Vagina (tissue), 2 donors: ENCODE data around the gene IRAK1. TPM values are rescaled to one million over a fixed set of nuclear protein-coding genes. Genes with fewer than 3 reads are reported as not detected.

Experiments used
- DNase-seq, 2 donors: peaks; one replicate each; pipeline ENCODE4 v3.0.0-alpha.2; 2017; ENCODE audit errors: extremely low spot score in 2 of 2
- H3K27ac ChIP-seq: fragments of 200-600 bp; sonication (generic); one replicate; pipeline ENCODE4 v1.5.1; 2019
- H3K27me3 ChIP-seq: fragments of 200-600 bp; sonication (generic); one replicate; pipeline ENCODE4 v1.5.1; 2019
- H3K36me3 ChIP-seq, 2 donors: fragments of 200-600 bp; sonication (generic); one replicate each; pipeline ENCODE4 v1.5.1; 2017 to 2019
- H3K4me1 ChIP-seq: fragments of 200-600 bp; sonication (generic); one replicate; pipeline ENCODE4 v1.5.1; 2019
- H3K4me3 ChIP-seq, 2 donors: fragments of 200-600 bp; sonication (generic); 1 replicate in 1 of 2; 2 replicates in 1 of 2; pipeline ENCODE4 v1.5.1; 2016 to 2019
- H3K9me3 ChIP-seq: fragments of 200-600 bp; sonication (generic); one replicate; pipeline ENCODE4 v1.5.1; 2019
- CTCF ChIP-seq, 3 experiments: fragments of 450-650 bp in 2 of 3; fragments of 200-600 bp in 1 of 3; sonication (generic) in 1 of 3; IDR thresholded peaks; one replicate each; pipeline ENCODE4 v1.5.1; 2017 to 2019; ENCODE audit warnings: antibody characterized with exemption in 3 of 3, mild to moderate bottlenecking in 2 of 3, moderate library complexity in 2 of 3
- POLR2A ChIP-seq, 2 donors: fragments of 450-650 bp; IDR thresholded peaks; one replicate each; pipeline ENCODE4 v1.6.1; 2017; ENCODE audit warnings: antibody characterized with exemption in 2 of 2, mild to moderate bottlenecking in 2 of 2, moderate library complexity in 2 of 2
- POLR2AphosphoS5 ChIP-seq, 2 donors: sonication (generic); formaldehyde crosslinking; IDR thresholded peaks; one replicate each; pipeline ENCODE4 v1.9.0; 2017; ENCODE audit warnings: antibody characterized with exemption in 2 of 2, mild to moderate bottlenecking in 2 of 2, low read depth in 1 of 2; ENCODE audit not compliant: insufficient read depth in 1 of 2
- intact Hi-C: fragments of 100-400 bp; cut with DNase I; formaldehyde crosslinking; loops from one replicate; pipeline ENCODE4 v1.15.1; 2023
- microRNA counts, 2 donors: library from miRNA; unstranded; fragments of <30 nt; microRNA quantifications; one replicate each; lab custom pipeline; 2016 to 2017
- microRNA-seq: library from miRNA; unstranded; fragments of <30 nt; microRNA quantifications from one replicate; pipeline ENCODE4, GENCODE V29; 2017; ENCODE audit warnings: borderline number of aligned reads, borderline replicate concordance
- small RNA-seq: library from RNA; depleted of rRNA; stranded (forward); fragments of <200 nt; gene quantifications from one replicate; pipeline ENCODE3, GENCODE V24; 2016
- total RNA-seq: library from RNA; depleted of rRNA; stranded (reverse); fragments of >200 nt; gene quantifications from one replicate; pipeline ENCODE4 v1.2.3, GENCODE V29; 2016

IRAK1 gene
- total RNA-seq, 1 donor from 2014 or later, result 46.7 TPM

DNA sequence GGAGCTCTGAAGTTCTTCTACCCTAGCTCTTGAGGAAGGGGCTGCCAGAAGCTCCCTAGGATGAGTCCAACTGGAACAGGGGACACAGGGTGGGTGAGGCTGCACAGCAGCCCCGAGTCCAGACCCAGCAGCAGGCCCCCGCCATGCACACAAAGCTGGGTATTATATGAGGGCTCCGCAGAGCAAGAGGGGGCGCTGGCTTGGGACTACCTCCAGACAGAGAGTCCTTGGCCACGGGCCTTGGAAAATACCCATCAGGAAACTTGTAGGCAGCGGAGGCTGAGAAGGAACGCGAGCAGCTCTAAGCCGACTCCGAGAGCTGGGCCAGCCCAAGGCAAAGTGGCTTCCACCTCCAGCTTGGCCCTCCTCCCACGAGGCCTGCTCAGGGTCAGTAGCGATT lies 56.2 kb downstream of the IRAK1 start:
- no peaks in the 10 kb centered on the region for H3K9me3 ChIP-seq
- peaks cover 35% of the 10 kb centered on the region for H3K4me1 ChIP-seq
- peaks cover 0 to 54% of the 10 kb centered on the region in 2 donors for H3K36me3 ChIP-seq
- no peak for TF ChIP-seq POLR2A (IDR thresholded peaks at IDR 0.05)
- TF ChIP-seq POLR2AphosphoS5 (IDR thresholded peaks at IDR 0.05; ENCODE audit: insufficient read depth in 1 of 2, low read depth in 1 of 2), result no peak
- TF ChIP-seq CTCF (IDR thresholded peaks at IDR 0.05), result no peak
- DNase-seq, result no peak
- H3K27me3 ChIP-seq, result no peaks in the 10 kb centered on the region
- H3K27ac ChIP-seq, result no peak overlapping the region
- intact Hi-C loops, result no loop called here
- H3K4me3 ChIP-seq, result no peak overlapping the region

DNA sequence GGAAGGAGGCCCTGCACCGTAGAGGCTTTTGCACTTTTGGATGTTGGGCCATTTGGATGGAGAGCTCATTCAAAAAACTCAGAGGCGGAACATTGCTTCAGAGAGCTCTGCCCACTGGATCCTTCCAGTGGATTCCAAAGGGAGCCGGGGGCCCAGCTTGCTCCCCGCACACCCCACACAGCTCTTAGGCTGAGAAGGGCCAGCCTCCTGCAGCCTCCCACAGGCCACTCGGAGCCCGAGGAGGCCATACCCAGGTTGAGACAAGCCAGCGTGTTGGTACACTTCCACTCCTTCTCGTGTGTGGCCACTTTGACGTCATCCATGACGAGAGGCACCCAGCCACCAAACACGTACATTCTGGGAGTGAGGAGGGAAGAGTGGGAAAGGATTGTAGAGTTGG lies 58.4 kb downstream of the IRAK1 start:
- no peaks in the 10 kb centered on the region for H3K27me3 ChIP-seq
- H3K36me3 ChIP-seq, result peaks cover 0 to 73% of the 10 kb centered on the region in 2 donors
- H3K9me3 ChIP-seq, result no peaks in the 10 kb centered on the region
- intact Hi-C loops, result no loop called here
- no peak overlapping the region for H3K4me3 ChIP-seq
- TF ChIP-seq CTCF (IDR thresholded peaks at IDR 0.05) (no peak), POLR2A (IDR thresholded peaks at IDR 0.05) (no peak), POLR2AphosphoS5 (IDR thresholded peaks at IDR 0.05; ENCODE audit: insufficient read depth in 1 of 2, low read depth in 1 of 2) (no peak)
- H3K27ac ChIP-seq, result no peak overlapping the region
- no peak for DNase-seq
- peaks cover 15% of the 10 kb centered on the region for H3K4me1 ChIP-seq

DNA sequence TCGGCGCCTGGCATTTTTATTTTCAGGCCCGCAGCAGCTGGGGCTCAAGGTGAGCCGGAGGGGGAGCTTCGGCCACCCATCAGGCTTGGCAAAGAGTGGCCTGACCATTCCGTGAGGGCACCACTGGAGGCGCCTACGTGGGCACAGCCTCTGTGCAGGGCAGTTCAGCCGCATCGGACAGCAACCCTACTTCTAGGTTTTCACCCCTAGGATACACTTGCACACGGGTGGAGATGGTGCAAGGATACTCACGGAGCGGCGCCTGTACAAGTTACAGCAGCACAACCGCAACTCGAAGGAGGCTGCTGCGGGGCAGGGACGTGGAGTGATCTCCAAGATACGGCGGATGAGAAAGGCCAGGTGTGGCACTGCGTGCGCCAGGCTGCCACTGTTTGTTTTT lies 58.9 kb downstream of the IRAK1 start:
- Histone ChIP-seq H3K36me3 (peaks cover 0 to 78% of the 10 kb centered on the region in 2 donors), H3K27me3 (no peaks in the 10 kb centered on the region), H3K4me1 (peaks cover 10% of the 10 kb centered on the region), H3K27ac (no peak overlapping the region), H3K9me3 (no peaks in the 10 kb centered on the region), H3K4me3 (no peak overlapping the region)
- DNase-seq, result no peak
- TF ChIP-seq CTCF (IDR thresholded peaks at IDR 0.05), result no peak
- TF ChIP-seq POLR2AphosphoS5 (IDR thresholded peaks at IDR 0.05; ENCODE audit: insufficient read depth in 1 of 2, low read depth in 1 of 2), result no peak
- no peak for TF ChIP-seq POLR2A (IDR thresholded peaks at IDR 0.05)
- intact Hi-C loops, result no loop called here

MicroRNA genes within 50 kb of the gene (microRNA counts, 767-probe panel; counts per million panel counts)
- microRNA hsa-miR-718 (lab: Ali Mortazavi, UCI), result 238 to 261 counts per million in 2 donors

Small RNAs within 50 kb of the gene (microRNA-seq; reads per million reads assigned to microRNA genes)
- gene MIR3202-1, result not detected
- gene MIR3202-2, result not detected
- not detected for gene MIR718

Small RNAs within 50 kb of the gene (small RNA-seq; reads per million reads assigned to genes)
- not detected for gene MIR3202-1

Other genes with a start within 250 kb of the IRAK1 start
- 0.25 TPM for gene SRPK3, start 238.9 kb downstream of the IRAK1 start, total RNA-seq
- 118 TPM for gene IDH3G, start 225.5 kb downstream of the IRAK1 start, total RNA-seq
- gene SSR4, start 225.2 kb downstream of the IRAK1 start, total RNA-seq, result 250 TPM
- 10.3 TPM for gene PDZD4, start 189.4 kb downstream of the IRAK1 start, total RNA-seq
- 9.6 TPM for gene L1CAM, start 133.7 kb downstream of the IRAK1 start, total RNA-seq
- 4.9 TPM for gene AVPR2, start 115.2 kb downstream of the IRAK1 start, total RNA-seq
- 36.6 TPM for gene ARHGAP4, start 93.6 kb downstream of the IRAK1 start, total RNA-seq
- gene NAA10, start 84.9 kb downstream of the IRAK1 start, total RNA-seq, result 66.8 TPM
- gene RENBP, start 75.3 kb downstream of the IRAK1 start, total RNA-seq, result 4.2 TPM
- gene HCFC1, start 48.1 kb downstream of the IRAK1 start, total RNA-seq, result 38.8 TPM
- gene TMEM187, start 47.1 kb downstream of the IRAK1 start, total RNA-seq, result 8.6 TPM
- 38.5 TPM for gene MECP2, start 77.8 kb upstream of the IRAK1 start, total RNA-seq
- not detected for gene OPN1LW, start 124.3 kb upstream of the IRAK1 start, total RNA-seq
- gene OPN1MW, start 162.7 kb upstream of the IRAK1 start, total RNA-seq, result not detected
- not detected for gene OPN1MW2, start 199.9 kb upstream of the IRAK1 start, total RNA-seq
- not detected for gene OPN1MW3, start 237.7 kb upstream of the IRAK1 start, total RNA-seq